DMS153 (cell line): Measurements from ENCODE around the gene TBCD.

Experiments
- DNase-seq: peaks from one replicate; lab custom pipeline; 2025; lab: John Stamatoyannopoulos, UW

The TBCD gene

GRCh38 chr17:82937411-82938371, 185.8 kb downstream of the TBCD start:
- DNase-seq, result no peak

- DNase-seq, result no peak
Measured at GRCh38 chr17:82938486-82938872, 186.6 kb downstream of the TBCD start.

- no peak for DNase-seq
Measured at GRCh38 chr17:82938873-82939620, 187.2 kb downstream of the TBCD start.

GRCh38 chr17:82939621-82940135, 187.8 kb downstream of the TBCD start:
- DNase-seq, result no peak

GRCh38 chr17:82940226-82941020, 188.6 kb downstream of the TBCD start:
- DNase-seq, result no peak

- no peak for DNase-seq
Measured at GRCh38 chr17:82941021-82942001, 189.4 kb downstream of the TBCD start.

- no peak for DNase-seq
Measured at GRCh38 chr17:82942166-82943130, 190.6 kb downstream of the TBCD start.

- DNase-seq, result no peak
Measured at GRCh38 chr17:82943339-82943738, 191.5 kb downstream of the TBCD start.

- DNase-seq, result no peak
Measured at GRCh38 chr17:82943751-82944150, 191.9 kb downstream of the TBCD start.

GRCh38 chr17:82944990-82945389, 193.1 kb downstream of the TBCD start:
- no peak for DNase-seq

- no peak for DNase-seq
Measured at GRCh38 chr17:82946081-82946480, 194.2 kb downstream of the TBCD start.

- no peak for DNase-seq
Measured at GRCh38 chr17:82947051-82947991, 195.5 kb downstream of the TBCD start.

- no peak for DNase-seq
Measured at GRCh38 chr17:82948081-82948511, 196.2 kb downstream of the TBCD start.

- DNase-seq, result no peak
Measured at GRCh38 chr17:82948957-82949356, 197.1 kb downstream of the TBCD start.

GRCh38 chr17:82949361-82949760, 197.5 kb downstream of the TBCD start:
- DNase-seq, result no peak

GRCh38 chr17:82949984-82950383, 198.1 kb downstream of the TBCD start:
- DNase-seq, result no peak

GRCh38 chr17:82950525-82951102, 198.7 kb downstream of the TBCD start:
- DNase-seq, result no peak

- no peak for DNase-seq
Measured at GRCh38 chr17:82952019-82952418, 200.2 kb downstream of the TBCD start.
